HepG2 (cell line): ENCODE data around the gene ISCU. TPM values are rescaled to one million over a fixed set of nuclear protein-coding genes. Genes with fewer than 3 reads are reported as not detected.

Experiments
- ATAC-seq: fragments of 200-7000 bp; cut with Tn5 transposase; 3 replicates; pipeline ENCODE4 v1.9.1; 2020; ENCODE audit warnings: mild to moderate bottlenecking, moderate library complexity
- BruUV-seq: library from RNA; stranded (reverse); fragments of 400-500 nt; replicated peaks from 2 replicates; lab custom pipeline; 2021; lab: Mats Ljungman, UMichigan
- CTCF ChIA-PET: fragments of 300-600 bp; formaldehyde crosslinking; extraction: SDS; loops from one replicate; lab custom pipeline; 2021; ENCODE audit warnings: low total read pairs, inconsistent platforms, low intra/inter-chr PET ratio; lab: Yijun Ruan, JAX
- POLR2A ChIA-PET: fragments of 350-600 bp; sonication (Branson Sonifier 250); formaldehyde crosslinking; loops from one replicate; lab custom pipeline; 2020; ENCODE audit warnings: antibody characterized with exemption, inconsistent platforms; lab: Yijun Ruan, JAX
- DNase-seq: peaks from one replicate; pipeline ENCODE4 v3.0.0-alpha.2; 2015; ENCODE audit warnings: low spot score
- FAIRE-seq: peaks from 3 replicates; lab custom pipeline; 2011; peaks lifted over from hg19 to GRCh38; lab: Jason Lieb, UNC
- H2AFZ ChIP-seq: one replicate; pipeline ENCODE4 v1.6.1; 2011; ENCODE audit warnings: low read length, inconsistent platforms
- H3K27ac ChIP-seq: fragments of 300-600 bp; 3 replicates; pipeline ENCODE4 v1.8.0; 2011; ENCODE audit warnings: mixed run types, mild to moderate bottlenecking, mixed read lengths, low read length, inconsistent platforms; ENCODE audit not compliant: insufficient read depth; ENCODE audit errors: extremely low read length
- H3K27me3 ChIP-seq, 2 experiments: fragments of 200-600 bp in 1 of 2; 2 replicates in 1 of 2; 3 replicates in 1 of 2; pipeline versions ENCODE4 v1.6.0 to v1.8.0; 2011; ENCODE audit warnings: low read length in 2 of 2, mild to moderate bottlenecking in 2 of 2, moderate library complexity in 2 of 2, inconsistent platforms in 1 of 2; ENCODE audit not compliant: insufficient read depth in 2 of 2, control insufficient read depth in 1 of 2
- H3K36me3 ChIP-seq, 2 experiments: fragments of 200-600 bp in 1 of 2; replicated peaks in 1 of 2; 2 replicates in 1 of 2; 3 replicates in 1 of 2; pipeline versions ENCODE4 v1.5.1 to v1.8.0; 2011; ENCODE audit warnings: low read length in 2 of 2, inconsistent platforms in 1 of 2; ENCODE audit not compliant: insufficient read depth in 2 of 2, control insufficient read depth in 1 of 2
- H3K4me1 ChIP-seq: 2 replicates; pipeline ENCODE4 v1.5.1; 2012; ENCODE audit warnings: low read length, inconsistent platforms; ENCODE audit not compliant: insufficient read depth
- H3K4me2 ChIP-seq: 2 replicates; pipeline ENCODE4 v1.6.0; 2011; ENCODE audit warnings: low read depth, low read length, inconsistent platforms
- H3K4me3 ChIP-seq, 3 experiments: fragments of 200-600 bp in 1 of 3; sonication (generic), shearing (Covaris generic) in 1 of 3; replicated peaks in 1 of 3; 2 replicates each; pipeline ENCODE4 v1.5.1; 2011 to 2016; ENCODE audit warnings: low read length in 3 of 3, inconsistent platforms in 2 of 3, low read depth in 2 of 3, mild to moderate bottlenecking in 2 of 3, control low read depth in 1 of 3, mixed read lengths in 1 of 3; ENCODE audit not compliant: insufficient read depth in 1 of 3
- H3K79me2 ChIP-seq: one replicate; pipeline ENCODE4 v1.6.1; 2011; ENCODE audit warnings: low read length, inconsistent platforms; ENCODE audit not compliant: insufficient read depth
- H3K9ac ChIP-seq: 2 replicates; pipeline ENCODE4 v1.6.0; 2011; ENCODE audit warnings: mild to moderate bottlenecking, low read depth, low read length, inconsistent platforms; ENCODE audit not compliant: insufficient read depth
- H3K9me3 ChIP-seq: 2 replicates; pipeline ENCODE4 v1.5.1; 2012; ENCODE audit warnings: mild to moderate bottlenecking, low read length
- H4K20me1 ChIP-seq: 2 replicates; pipeline ENCODE4 v1.6.0; 2011; ENCODE audit warnings: inconsistent platforms, mild to moderate bottlenecking, low read length, moderate library complexity; ENCODE audit not compliant: insufficient read depth
- RARG ChIP-seq: sonication (generic); formaldehyde crosslinking; IDR thresholded peaks from 2 replicates; pipeline ENCODE4 v1.4.0; 2020; ENCODE audit warnings: low read depth, mild to moderate bottlenecking, missing genetic modification reagents
- SCMH1 ChIP-seq: sonication (generic); formaldehyde crosslinking; IDR thresholded peaks from 2 replicates; pipeline ENCODE4 v1.9.0; 2021; ENCODE audit warnings: missing genetic modification reagents, mild to moderate bottlenecking, borderline replicate concordance
- ZBTB2 ChIP-seq: sonication (generic); formaldehyde crosslinking; IDR thresholded peaks from 2 replicates; pipeline ENCODE4 v1.8.0; 2022; ENCODE audit warnings: low read depth, missing genetic modification reagents
- ZNF235 ChIP-seq: sonication (generic); formaldehyde crosslinking; IDR thresholded peaks from 2 replicates; pipeline ENCODE4 v1.8.1; 2023; ENCODE audit warnings: mild to moderate bottlenecking, missing genetic modification reagents, borderline replicate concordance
- ZNF274 ChIP-seq: sonication (generic); formaldehyde crosslinking; IDR thresholded peaks from 2 replicates; pipeline ENCODE4 v1.5.1; 2020; ENCODE audit warnings: mild to moderate bottlenecking, missing genetic modification reagents
- ZNF431 ChIP-seq: sonication (generic); formaldehyde crosslinking; IDR thresholded peaks from 2 replicates; pipeline ENCODE4 v1.9.0; 2022; ENCODE audit warnings: missing genetic modification reagents, low read depth, mild to moderate bottlenecking, borderline replicate concordance
- ZNF616 ChIP-seq: sonication (generic); formaldehyde crosslinking; IDR thresholded peaks from 2 replicates; pipeline ENCODE4 v1.5.0; 2020; ENCODE audit warnings: low read depth, mild to moderate bottlenecking, missing genetic modification reagents
- ZNF709 ChIP-seq: sonication (generic); formaldehyde crosslinking; IDR thresholded peaks from 2 replicates; pipeline ENCODE4 v1.5.0; 2020; ENCODE audit warnings: mild to moderate bottlenecking, missing genetic modification reagents
- WGBS: methylation state at CpG from one replicate; pipeline ENCODE4 v1.1.6; 2017; ENCODE audit warnings: low lambda C conversion rate; 5-methylcytosine and 5-hydroxymethylcytosine counted together
- in situ Hi-C: cut with HindIII; loops from 2 replicates; pipeline ENCODE4 v1.10.0; 2017; ENCODE audit warnings: low pct_unique_long_range_greater_than_20kb; ENCODE audit not compliant: extremely low pct_ligation_motif_present
- intact Hi-C: fragments of 100-400 bp; cut with micrococcal nuclease; formaldehyde crosslinking; loops from one replicate; pipeline ENCODE4 v1.10.0; 2022; ENCODE audit not compliant: unreplicated experiment
- polyA plus RNA-seq, 8 experiments: library from polyadenylated mRNA; depleted of rRNA in 3 of 8; stranded (reverse) in 7 of 8; unstranded in 1 of 8; fragments of >200 nt; fragmentation: Illumina TruSeq in 4 of 8; extraction: Trizol in 4 of 8; gene quantifications; 2 replicates each; pipeline versions ENCODE4 v1.2.1 to v1.2.3, GENCODE V29; 2011 to 2016; ENCODE audit warnings: low read depth in 4 of 8, missing spikeins in 1 of 8, mixed read lengths in 1 of 8; ENCODE audit not compliant: insufficient read depth in 1 of 8
- total RNA-seq, 5 experiments: library from RNA; depleted of rRNA; stranded (reverse); fragments of >200 nt; fragmentation: Illumina TruSeq; extraction: Trizol; gene quantifications; 2 replicates each; pipeline ENCODE4 v1.2.3, GENCODE V29; 2016; ENCODE audit warnings: low read depth in 1 of 5

ISCU gene
- total and polyA plus RNA-seq, 2 of the 13 experiments (the other 11 are each of a cell fraction or from before 2014, with no cell fraction given): 94.4 to 107 TPM

GRCh38 chr12:108610336-108610815, 48.0 kb downstream of the ISCU start:
- DNase-seq: no peak
- no TSS peak for BruUV-seq
- no peak for TF ChIP-seq ZNF235 (CRISPR knock-in tag)
- TF ChIP-seq RARG (CRISPR knock-in tag): no peak
- TF ChIP-seq ZNF709 (CRISPR knock-in tag): no peak
- TF ChIP-seq ZBTB2 (CRISPR knock-in tag): no peak
- no peak for TF ChIP-seq ZNF274 (CRISPR knock-in tag)
- no peak for TF ChIP-seq ZNF616
- TF ChIP-seq SCMH1 (CRISPR knock-in tag): no peak
- no peak for TF ChIP-seq ZNF431 (CRISPR knock-in tag)
- WGBS: 28% methylated on average over 8 of the region's 8 CpGs
- H3K4me2 ChIP-seq: no peak overlapping the region
- no peak overlapping the region for H2AFZ ChIP-seq
- no peak overlapping the region for H3K9ac ChIP-seq
- intact Hi-C loops: no loop called here
- no peaks in the 10 kb centered on the region for H3K36me3 ChIP-seq
- in situ Hi-C loops: no loop called here
- ChIA-PET POLR2A (no interaction called here), CTCF (no interaction called here)
- H4K20me1 ChIP-seq: no peaks in the 10 kb centered on the region
- H3K9me3 ChIP-seq: no peaks in the 10 kb centered on the region
- H3K4me1 ChIP-seq: peaks cover 20% of the 10 kb centered on the region
- no peak overlapping the region for H3K4me3 ChIP-seq
- no peaks in the 10 kb centered on the region for H3K79me2 ChIP-seq
- ATAC-seq: no peak
- H3K27me3 ChIP-seq: peaks cover 0 to 22% of the 10 kb centered on the region in 2 experiments; a peak in 4 of 5 replicates
- FAIRE-seq: no peak
- no peak overlapping the region for H3K27ac ChIP-seq
